OCI-M2 (cell line): ENCODE data around the gene ATCAY.
"Not testable (repeated sequence)": the region's sequence is repeated elsewhere in the genome, so short reads cannot be mapped to it uniquely, and the experiment has no call there.

Experiments
- DNase-seq: peaks from one replicate; lab custom pipeline; 2025; ENCODE audit not compliant: unreplicated experiment; lab: John Stamatoyannopoulos, UW

The ATCAY gene

GRCh38 chr19:3898426-3898825 is 17.9 kb downstream of the ATCAY start:
- no peak for DNase-seq

DNA sequence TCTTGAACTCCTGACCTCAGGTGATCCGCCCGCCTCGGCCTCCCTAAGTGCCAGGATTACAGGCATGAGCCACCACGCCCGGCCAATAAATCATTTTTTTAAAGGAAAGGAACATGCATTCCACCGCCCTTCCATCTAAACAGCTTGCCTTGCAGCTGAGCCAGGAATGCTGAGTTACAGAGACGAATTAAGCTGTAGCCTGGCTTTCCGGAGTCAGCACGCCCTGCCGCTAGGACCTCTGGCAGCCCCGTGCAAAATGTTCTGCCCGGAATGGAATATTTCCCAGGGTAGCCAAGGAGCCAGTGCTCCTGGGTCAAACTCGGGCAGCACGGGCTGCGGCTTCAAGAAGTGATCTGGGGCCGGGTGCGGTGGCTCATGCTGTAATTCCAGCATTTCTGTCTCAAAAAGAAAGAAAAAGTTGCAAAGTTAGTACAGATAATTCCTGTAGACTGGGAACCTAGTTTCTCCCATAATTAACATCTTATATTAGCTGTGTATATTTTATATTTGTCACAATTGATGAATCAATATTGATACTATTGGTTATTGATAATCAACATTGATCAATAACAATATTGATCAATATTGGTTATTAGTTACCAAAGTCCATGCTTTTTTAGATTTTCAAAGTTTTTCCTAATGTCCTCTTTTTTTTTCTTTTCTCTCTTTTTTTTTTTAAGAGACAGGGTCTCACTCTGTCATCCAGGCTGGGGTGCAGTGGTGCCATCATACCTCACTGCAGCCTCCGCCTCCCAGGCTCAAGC is 19.2 kb downstream of the ATCAY start:
- no peak for DNase-seq

GRCh38 chr19:3902317-3902973 is 22.0 kb downstream of the ATCAY start:
- no peak for DNase-seq

GRCh38 chr19:3904233-3904632 is 23.7 kb downstream of the ATCAY start:
- no peak for DNase-seq

GRCh38 chr19:3907626-3908265 is 27.3 kb downstream of the ATCAY start:
- DNase-seq, result no peak

DNA sequence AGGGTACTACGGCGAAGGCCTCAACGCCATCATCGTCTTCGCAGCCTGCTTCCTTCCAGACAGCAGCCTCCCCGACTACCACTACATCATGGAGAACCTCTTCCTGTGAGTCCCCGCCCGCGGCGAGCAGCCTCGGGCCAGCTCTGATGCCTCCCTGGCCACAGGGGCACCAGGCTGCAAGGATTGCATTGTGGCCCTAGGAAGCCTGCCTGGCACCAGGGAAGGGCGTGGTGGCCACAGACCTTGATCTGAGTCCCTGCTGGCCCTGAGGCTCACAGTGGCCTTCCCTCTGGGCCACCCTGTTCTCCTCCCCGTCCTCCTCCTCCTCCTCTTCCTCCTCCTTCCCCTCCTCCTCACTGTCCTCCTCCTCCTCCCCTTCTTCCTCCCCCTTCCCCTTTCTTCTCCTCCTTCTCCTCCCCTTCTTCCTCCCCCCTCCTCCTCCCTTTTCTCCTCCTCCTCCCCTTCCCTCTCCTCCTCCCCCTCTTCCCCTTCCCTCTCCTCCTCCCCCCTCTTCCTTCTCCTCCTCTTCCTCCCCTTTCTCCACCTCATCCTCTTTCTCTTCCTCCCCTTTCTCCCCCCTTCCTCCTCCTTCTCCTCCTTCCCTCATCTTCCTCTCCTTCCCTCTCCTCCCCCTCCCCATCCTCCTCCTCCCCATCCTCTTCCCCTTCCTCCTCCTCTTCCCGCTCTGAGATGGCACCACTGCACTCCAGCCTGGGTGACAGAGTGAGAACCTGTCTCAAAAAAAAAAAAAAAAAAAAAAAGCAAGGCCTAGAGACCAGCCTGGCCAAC is 28.0 kb downstream of the ATCAY start:
- no peak for DNase-seq

DNA sequence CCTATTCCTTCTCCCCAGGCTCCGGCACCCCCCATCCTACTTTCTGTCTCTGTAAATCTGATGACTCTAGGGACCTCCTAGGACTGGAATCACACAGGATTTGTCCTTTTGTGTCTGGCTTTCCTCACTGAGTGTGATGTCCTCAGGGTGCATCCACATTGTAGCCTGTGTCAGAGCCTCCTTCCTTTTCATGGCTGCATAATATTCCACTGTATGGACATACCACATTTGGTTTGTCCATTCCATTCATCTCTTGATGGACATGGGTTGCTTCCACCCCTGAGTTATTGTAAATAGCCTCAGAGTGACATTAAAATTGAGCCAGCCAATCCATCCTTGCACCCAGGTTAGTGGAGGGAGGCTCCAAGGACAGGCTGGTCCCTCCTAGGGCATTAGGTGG is 29.6 kb downstream of the ATCAY start:
- DNase-seq, result no peak

DNA sequence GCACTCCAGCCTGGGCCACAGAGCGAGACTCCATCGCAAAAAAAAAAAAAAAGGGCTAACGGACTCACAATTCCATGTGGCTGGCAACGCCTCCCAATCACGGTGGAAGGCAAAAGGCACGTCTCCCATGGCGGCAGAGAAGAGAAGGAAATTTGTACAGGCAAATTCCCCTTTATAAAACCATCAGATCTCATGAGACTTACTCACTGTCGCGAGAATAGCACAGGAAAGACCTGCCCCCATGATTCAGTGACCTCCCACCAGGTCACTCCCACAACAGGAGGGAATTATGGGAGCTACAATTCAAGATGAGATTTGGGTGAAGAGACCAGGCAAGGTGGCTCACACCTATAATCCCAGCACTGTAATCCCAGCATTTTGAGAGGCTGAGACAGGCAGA is 33.7 kb downstream of the ATCAY start:
- no peak for DNase-seq

- DNase-seq, result no peak
Measured at GRCh38 chr19:3916033-3916432, 35.5 kb downstream of the ATCAY start.

GRCh38 chr19:3919793-3920192 is 39.3 kb downstream of the ATCAY start:
- DNase-seq, result no peak

DNA sequence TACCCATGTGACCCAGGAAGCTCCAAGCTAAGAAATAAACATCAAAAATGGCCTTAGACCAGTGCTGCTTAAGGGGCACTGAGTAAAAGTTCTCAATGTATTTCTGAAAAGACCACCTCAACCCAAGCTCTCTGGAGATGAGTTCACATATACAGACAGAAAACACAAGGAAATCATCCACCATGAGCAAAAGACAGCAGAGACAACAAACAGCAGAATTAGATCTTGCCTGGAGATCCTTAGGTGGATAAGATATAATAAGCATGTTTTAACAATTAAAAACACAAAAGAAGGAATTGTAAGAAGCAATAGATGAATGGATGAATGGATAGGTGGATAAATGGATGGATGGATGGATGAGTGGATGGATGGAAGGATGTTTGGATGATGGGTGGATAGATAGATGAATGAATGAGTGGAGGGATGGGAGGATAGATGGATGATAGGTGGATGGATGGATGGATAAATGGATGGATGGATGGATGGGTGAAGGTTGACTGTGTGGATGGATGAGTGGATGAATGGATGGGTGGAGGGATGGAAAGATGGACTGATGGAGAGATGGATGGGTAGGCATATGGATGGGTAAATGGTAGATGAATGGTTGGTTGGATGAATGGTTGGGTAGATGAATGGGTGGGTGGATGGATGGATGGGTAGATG is 42.7 kb downstream of the ATCAY start:
- no peak for DNase-seq

DNA sequence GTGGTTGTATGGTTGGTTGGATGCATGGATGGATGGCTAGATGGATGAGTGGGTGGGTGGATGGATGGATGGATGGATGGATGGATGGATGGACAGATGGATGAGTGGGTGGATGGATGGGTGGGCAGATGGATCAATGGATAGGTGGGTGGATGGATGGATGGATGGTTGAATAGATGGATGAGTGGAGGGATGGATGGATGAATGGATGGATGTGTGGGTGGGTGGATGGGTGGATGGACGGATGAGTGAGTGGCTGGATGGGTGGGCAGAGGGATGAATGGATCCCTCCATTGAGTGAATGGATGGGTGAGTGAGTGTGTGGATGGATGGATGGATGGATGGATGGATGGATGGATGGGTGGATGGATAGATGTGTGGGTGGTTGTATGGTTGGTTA is 43.4 kb downstream of the ATCAY start:
- no peak for DNase-seq

DNA sequence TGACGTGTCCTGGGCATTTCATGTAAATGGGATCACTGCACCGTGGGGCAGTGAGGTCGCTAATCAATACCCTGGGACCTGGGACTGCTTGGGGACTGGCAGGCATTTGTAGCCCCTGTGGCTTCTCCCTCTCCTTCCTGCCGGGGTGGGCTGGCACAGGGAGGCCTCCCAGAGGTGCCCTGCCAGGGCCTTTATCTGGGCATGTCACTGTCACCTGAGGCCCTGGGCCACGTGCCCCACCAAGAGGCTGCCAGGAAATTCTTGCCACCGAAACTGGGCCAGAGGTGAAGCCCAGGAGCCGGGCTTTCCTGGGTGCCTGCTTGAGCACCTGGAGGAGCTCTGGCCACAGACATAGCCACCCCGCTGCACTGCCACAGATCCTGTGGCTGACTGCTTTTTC is 50.6 kb downstream of the ATCAY start:
- no peak for DNase-seq

DNA sequence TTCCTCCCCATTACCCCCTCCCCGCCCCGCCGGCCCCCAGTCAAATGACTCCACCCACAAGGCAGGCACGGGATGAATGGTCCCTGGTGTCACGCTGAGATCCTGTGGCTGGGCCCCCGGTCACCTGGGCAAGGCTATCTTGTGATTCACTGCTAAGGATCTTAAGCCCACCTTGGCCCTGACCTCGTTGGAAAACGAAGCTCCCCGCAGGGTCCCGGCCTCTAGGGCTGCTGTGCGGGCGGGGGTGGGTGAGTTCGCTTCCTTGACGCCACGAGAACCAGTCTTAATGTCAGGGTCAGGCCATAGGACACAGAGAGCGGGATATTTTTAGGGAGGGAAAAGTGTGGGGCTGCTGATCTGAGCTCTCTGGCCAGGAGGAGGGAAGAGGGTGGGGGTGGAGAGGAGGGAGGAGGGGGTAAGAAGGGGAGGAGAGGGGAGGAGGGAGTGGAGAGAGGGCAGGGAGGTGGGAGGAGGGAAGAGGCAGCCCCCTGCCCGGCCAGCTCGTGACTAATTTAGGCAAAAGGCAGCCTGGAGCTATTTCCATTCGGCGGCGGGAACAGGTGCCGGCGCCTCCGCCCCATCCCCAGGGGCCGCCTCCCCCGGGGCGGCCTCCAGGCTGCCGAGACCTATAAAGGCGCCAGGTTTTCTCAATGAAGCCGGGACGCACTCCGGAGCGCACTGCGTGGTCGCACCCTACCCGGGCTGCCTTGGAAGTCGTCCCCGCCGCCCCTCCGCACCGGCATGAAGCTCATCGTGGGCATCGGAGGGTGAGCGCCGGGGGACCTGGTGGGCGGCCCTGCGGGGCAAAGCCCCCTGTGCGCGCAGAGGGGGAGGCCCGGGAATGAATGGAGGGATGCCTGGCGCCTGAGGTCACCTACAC is 52.7 kb downstream of the ATCAY start, which contains the start of gene NMRK2:
Gene NMRK2, plus strand, starts transcription at position 139 of the 880 bp plus-strand sequence. Its CDS starts 603 bp downstream, at position 742.
- no peak for DNase-seq

- no peak for DNase-seq
Measured at GRCh38 chr19:3936506-3937442, 56.3 kb downstream of the ATCAY start.

DNA sequence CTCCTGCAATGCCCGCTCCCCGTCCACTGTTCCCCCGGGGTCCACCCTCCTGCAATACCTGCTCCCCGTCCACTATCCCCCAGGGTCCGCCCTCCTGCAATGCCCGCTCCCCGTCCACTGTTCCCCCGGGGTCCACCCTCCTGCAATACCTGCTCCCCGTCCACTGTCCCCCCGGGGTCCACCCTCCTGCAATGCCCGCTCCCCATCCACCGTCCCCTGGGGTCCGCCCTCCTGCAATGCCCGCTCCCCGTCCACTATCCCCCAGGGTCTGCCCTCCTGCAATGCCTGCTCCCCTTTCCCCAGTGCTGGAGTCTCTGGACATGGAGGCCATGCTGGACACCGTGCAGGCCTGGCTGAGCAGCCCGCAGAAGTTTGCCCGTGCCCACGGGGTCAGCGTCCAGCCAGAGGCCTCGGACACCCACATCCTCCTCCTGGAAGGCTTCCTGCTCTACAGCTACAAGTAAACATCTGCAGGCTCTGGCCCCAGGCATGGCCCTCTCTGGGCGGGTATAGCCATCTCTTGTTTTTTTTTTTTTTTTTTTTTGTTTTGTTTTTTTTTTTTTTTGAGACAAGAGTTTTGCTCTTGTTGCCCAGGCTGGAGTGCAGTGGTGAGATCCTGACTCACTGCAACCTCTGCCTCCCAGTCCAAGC is 57.9 kb downstream of the ATCAY start:
- DNase-seq, result not testable (repeated sequence)

DNA sequence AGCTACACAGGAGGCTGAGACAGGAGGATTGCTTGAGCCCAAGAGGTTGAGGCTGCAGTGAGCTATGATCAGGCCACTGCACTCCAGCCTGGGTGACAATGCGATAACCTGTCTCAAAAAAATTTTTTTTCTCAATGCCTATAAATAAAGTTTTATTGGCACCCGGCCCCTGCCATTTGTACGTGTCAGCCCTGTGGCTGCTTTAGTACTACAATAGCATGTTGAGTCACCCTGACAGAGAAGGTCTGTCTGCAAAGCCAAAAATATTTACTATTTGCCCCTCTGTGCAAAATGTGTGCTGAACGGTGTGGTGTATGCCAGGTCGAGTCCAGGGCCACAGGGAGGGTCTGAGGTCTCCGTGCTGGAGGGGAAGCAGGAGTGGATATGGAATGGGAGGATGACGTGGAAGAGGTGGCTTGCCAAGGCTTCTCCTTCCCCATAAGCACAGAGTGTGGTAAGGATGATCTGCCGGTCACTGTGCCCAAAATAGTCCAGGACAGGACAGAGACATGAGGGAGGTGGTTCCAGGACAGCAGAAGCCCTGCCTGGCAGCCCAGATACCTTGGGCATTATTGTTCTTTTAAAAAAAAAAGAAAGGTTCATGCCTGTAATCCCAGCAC is 62.4 kb downstream of the ATCAY start:
- DNase-seq, result no peak
